Stimulated activated naive B cell treated with anti-CD40 and anti-IgM and Interleukin-4, amounts not matched to agents 10 μg/mL and 1 μg/mL and 100 μg/mL, for 72 hours (primary cell): Measurements from ENCODE around the gene STK39.
A peak's percentile ranks its signal among the peaks of the same experiment; 100 is the strongest.

ENCODE experiments used
- ATAC-seq, 2 donors: fragments of 150-1000 bp; cut with Tn5 transposase; replicated peaks; 2 replicates each; pipeline ENCODE4 v1.10.0; 2021; ENCODE audit warnings: moderate library complexity in 1 of 2
- DNase-seq: peaks from one replicate; pipeline ENCODE4 v3.0.0; 2021
- H3K27ac Mint-ChIP-seq: one replicate; pipeline ENCODE4 v1.8.0; 2022; ENCODE audit warnings: mild to moderate bottlenecking, mixed read lengths
- H3K27me3 Mint-ChIP-seq, 2 donors: one replicate each; pipeline ENCODE4 v1.8.0; 2022; ENCODE audit warnings: mixed read lengths in 2 of 2
- H3K36me3 Mint-ChIP-seq, 2 donors: one replicate each; pipeline ENCODE4 v1.8.0; 2022; ENCODE audit warnings: mixed read lengths in 2 of 2, mild to moderate bottlenecking in 1 of 2
- H3K4me1 Mint-ChIP-seq, 2 donors: one replicate each; pipeline ENCODE4 v1.8.0; 2022; ENCODE audit warnings: mixed read lengths in 2 of 2, mild to moderate bottlenecking in 1 of 2
- H3K4me3 Mint-ChIP-seq, 2 donors: one replicate each; pipeline ENCODE4 v1.8.0; 2022; ENCODE audit warnings: mild to moderate bottlenecking in 2 of 2, mixed read lengths in 2 of 2, moderate library complexity in 1 of 2
- H3K9me3 Mint-ChIP-seq, 2 donors: one replicate each; pipeline ENCODE4 v1.8.0; 2022; ENCODE audit warnings: mixed read lengths in 2 of 2, mild to moderate bottlenecking in 1 of 2

Gene STK39

GRCh38 chr2:168191955-168192785 is 55.2 kb downstream of the STK39 start:
- Mint-ChIP-seq H3K4me1 (peaks cover 33 to 44% of the 10 kb centered on the region in 2 donors), H3K4me3 (no peak overlapping the region), H3K27ac (no peak overlapping the region)

GRCh38 chr2:168190590-168191336 is 56.6 kb downstream of the STK39 start:
- Mint-ChIP-seq H3K4me1 (peaks cover 29 to 36% of the 10 kb centered on the region in 2 donors), H3K9me3 (no peaks in the 10 kb centered on the region), H3K36me3 (peaks cover 0 to 1% of the 10 kb centered on the region in 2 donors), H3K27ac (no peak overlapping the region), H3K4me3 (no peak overlapping the region), H3K27me3 (no peaks in the 10 kb centered on the region)
- ATAC-seq: no peak
- DNase-seq: no peak

More at GRCh38 chr2:168191955-168192785, 55.2 kb downstream of the STK39 start:
- peaks cover 0 to 1% of the 10 kb centered on the region in 2 donors for H3K36me3 Mint-ChIP-seq
- no peaks in the 10 kb centered on the region for H3K9me3 Mint-ChIP-seq
- DNase-seq (no peak), ATAC-seq (no peak)
- no peaks in the 10 kb centered on the region for H3K27me3 Mint-ChIP-seq

- DNase-seq (no peak), ATAC-seq (no peak)
- H3K27me3 Mint-ChIP-seq: no peaks in the 10 kb centered on the region
- peaks cover 26 to 36% of the 10 kb centered on the region in 2 donors for H3K4me1 Mint-ChIP-seq
- H3K36me3 Mint-ChIP-seq: peaks cover 0 to 1% of the 10 kb centered on the region in 2 donors
- no peak overlapping the region for H3K4me3 Mint-ChIP-seq
- H3K9me3 Mint-ChIP-seq: no peaks in the 10 kb centered on the region
- H3K27ac Mint-ChIP-seq: no peak overlapping the region
Measured at GRCh38 chr2:168189835-168190569, 57.4 kb downstream of the STK39 start.

GRCh38 chr2:168188002-168188401 is 59.4 kb downstream of the STK39 start:
- ATAC-seq: no peak
- Mint-ChIP-seq H3K36me3 (peaks cover 0 to 1% of the 10 kb centered on the region in 2 donors), H3K27me3 (no peaks in the 10 kb centered on the region), H3K4me3 (no peak overlapping the region), H3K27ac (no peak overlapping the region), H3K4me1 (peaks cover 15 to 22% of the 10 kb centered on the region in 2 donors), H3K9me3 (no peaks in the 10 kb centered on the region)
- no peak for DNase-seq

GRCh38 chr2:168186452-168186851 is 60.9 kb downstream of the STK39 start:
- no peak for ATAC-seq
- no peaks in the 10 kb centered on the region for H3K9me3 Mint-ChIP-seq
- H3K4me1 Mint-ChIP-seq: peaks cover 6 to 10% of the 10 kb centered on the region in 2 donors

GRCh38 chr2:168185583-168186274 is 61.7 kb downstream of the STK39 start:
- Mint-ChIP-seq H3K27ac (no peak overlapping the region), H3K36me3 (peaks cover 0 to 1% of the 10 kb centered on the region in 2 donors), H3K27me3 (no peaks in the 10 kb centered on the region), H3K4me3 (no peak overlapping the region), H3K9me3 (no peaks in the 10 kb centered on the region), H3K4me1 (peaks cover 6 to 10% of the 10 kb centered on the region in 2 donors)
- no peak for DNase-seq
- ATAC-seq: peak in 1 of 2 donors; percentile 38

More at GRCh38 chr2:168186452-168186851, 60.9 kb downstream of the STK39 start:
- peaks cover 0 to 1% of the 10 kb centered on the region in 2 donors for H3K36me3 Mint-ChIP-seq
- H3K4me3 Mint-ChIP-seq: no peak overlapping the region
- no peak for DNase-seq
- no peaks in the 10 kb centered on the region for H3K27me3 Mint-ChIP-seq
- H3K27ac Mint-ChIP-seq: no peak overlapping the region

- Mint-ChIP-seq H3K27ac (no peak overlapping the region), H3K36me3 (peaks cover 0 to 4% of the 10 kb centered on the region in 2 donors), H3K4me3 (no peak overlapping the region), H3K9me3 (no peaks in the 10 kb centered on the region), H3K4me1 (peaks cover 3 to 10% of the 10 kb centered on the region in 2 donors), H3K27me3 (no peaks in the 10 kb centered on the region)
- no peak for ATAC-seq
- DNase-seq: no peak
Measured at GRCh38 chr2:168184681-168185513, 62.5 kb downstream of the STK39 start.

GRCh38 chr2:168183308-168183997 is 63.9 kb downstream of the STK39 start:
- no peak for DNase-seq
- H3K27ac Mint-ChIP-seq: peak overlapping the region; percentile 26
- H3K36me3 Mint-ChIP-seq: peaks cover 4 to 5% of the 10 kb centered on the region in 2 donors
- ATAC-seq: no peak
- no peaks in the 10 kb centered on the region for H3K27me3 Mint-ChIP-seq
- no peak overlapping the region for H3K4me3 Mint-ChIP-seq
- no peaks in the 10 kb centered on the region for H3K9me3 Mint-ChIP-seq
- peaks cover 3 to 10% of the 10 kb centered on the region in 2 donors for H3K4me1 Mint-ChIP-seq

GRCh38 chr2:168182550-168183249 is 64.7 kb downstream of the STK39 start:
- ATAC-seq (no peak), DNase-seq (no peak)
- Mint-ChIP-seq H3K4me3 (no peak overlapping the region), H3K9me3 (no peaks in the 10 kb centered on the region), H3K4me1 (peaks cover 3 to 14% of the 10 kb centered on the region in 2 donors), H3K27me3 (no peaks in the 10 kb centered on the region), H3K27ac (peak overlapping the region; percentile 26), H3K36me3 (peaks cover 4 to 5% of the 10 kb centered on the region in 2 donors)

GRCh38 chr2:168181825-168182224 is 65.6 kb downstream of the STK39 start:
- H3K9me3 Mint-ChIP-seq: no peaks in the 10 kb centered on the region
- no peak overlapping the region for H3K4me3 Mint-ChIP-seq
- peaks cover 5 to 8% of the 10 kb centered on the region in 2 donors for H3K36me3 Mint-ChIP-seq
- H3K27ac Mint-ChIP-seq: no peak overlapping the region
- H3K4me1 Mint-ChIP-seq: peaks cover 8 to 22% of the 10 kb centered on the region in 2 donors
- DNase-seq (no peak), ATAC-seq (no peak)
- H3K27me3 Mint-ChIP-seq: no peaks in the 10 kb centered on the region

GRCh38 chr2:168180914-168181313 is 66.5 kb downstream of the STK39 start:
- DNase-seq (no peak), ATAC-seq (no peak)
- H3K9me3 Mint-ChIP-seq: no peaks in the 10 kb centered on the region
- H3K27me3 Mint-ChIP-seq: no peaks in the 10 kb centered on the region
- no peak overlapping the region for H3K27ac Mint-ChIP-seq
- no peak overlapping the region for H3K4me3 Mint-ChIP-seq
- H3K4me1 Mint-ChIP-seq: peaks cover 12 to 29% of the 10 kb centered on the region in 2 donors
- peaks cover 5 to 8% of the 10 kb centered on the region in 2 donors for H3K36me3 Mint-ChIP-seq

GRCh38 chr2:168180483-168180882 is 66.9 kb downstream of the STK39 start:
- DNase-seq: no peak
- H3K4me1 Mint-ChIP-seq: peaks cover 10 to 25% of the 10 kb centered on the region in 2 donors
- no peak overlapping the region for H3K4me3 Mint-ChIP-seq

More at GRCh38 chr2:168180483-168180882, 66.9 kb downstream of the STK39 start:
- no peak for ATAC-seq
- H3K9me3 Mint-ChIP-seq: no peaks in the 10 kb centered on the region
- no peaks in the 10 kb centered on the region for H3K27me3 Mint-ChIP-seq
- H3K36me3 Mint-ChIP-seq: peaks cover 5 to 8% of the 10 kb centered on the region in 2 donors
- H3K27ac Mint-ChIP-seq: no peak overlapping the region
